ENCODE measurements around the gene NFS1.
A peak's percentile ranks its signal among the peaks of the same experiment; 100 is the strongest.
"Not testable (repeated sequence)": the region's sequence is repeated elsewhere in the genome, so short reads cannot be mapped to it uniquely, and the experiment has no call there.

The NFS1 gene

DNA sequence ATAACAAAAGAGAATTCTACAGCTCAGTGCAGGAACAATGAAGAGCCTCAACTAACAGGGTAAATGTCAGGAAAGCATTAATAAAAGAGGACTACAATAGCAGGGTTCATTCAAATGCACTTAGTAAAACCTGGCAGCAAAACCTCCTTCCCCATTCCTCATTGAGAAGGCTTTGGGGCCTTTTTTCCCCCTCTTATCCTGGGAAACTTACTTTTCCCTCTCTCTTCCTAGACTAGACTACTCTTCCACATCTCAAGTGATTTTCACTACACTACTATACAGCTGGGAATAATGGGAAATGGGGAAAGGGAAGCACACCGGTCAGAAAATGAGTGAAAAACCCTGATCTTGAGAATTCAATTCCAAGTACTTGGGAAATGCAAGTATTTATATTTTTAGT lies 10.1 kb upstream of the NFS1 start:
- DNase-seq (ENCODE audit: low spot score), result no peak

DNA sequence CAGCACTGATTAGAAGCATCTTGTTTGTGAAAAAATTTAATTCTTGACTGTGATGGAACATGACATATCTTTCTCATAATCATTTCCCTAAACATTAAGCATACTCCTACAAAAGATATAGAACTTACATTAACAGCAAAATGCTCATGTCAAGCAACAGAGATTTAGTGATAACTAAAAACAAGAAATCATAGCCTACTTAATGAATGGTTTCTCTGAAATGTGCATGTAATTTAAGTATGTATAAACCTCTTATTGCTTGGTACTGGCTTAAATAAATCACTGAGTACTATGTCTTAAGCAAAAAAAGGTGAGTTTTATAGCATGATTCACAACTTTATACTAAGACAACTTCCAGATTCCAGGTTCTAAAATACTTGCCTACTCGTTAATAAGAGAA lies 9.3 kb upstream of the NFS1 start:
- DNase-seq (ENCODE audit: low spot score), result no peak

DNA sequence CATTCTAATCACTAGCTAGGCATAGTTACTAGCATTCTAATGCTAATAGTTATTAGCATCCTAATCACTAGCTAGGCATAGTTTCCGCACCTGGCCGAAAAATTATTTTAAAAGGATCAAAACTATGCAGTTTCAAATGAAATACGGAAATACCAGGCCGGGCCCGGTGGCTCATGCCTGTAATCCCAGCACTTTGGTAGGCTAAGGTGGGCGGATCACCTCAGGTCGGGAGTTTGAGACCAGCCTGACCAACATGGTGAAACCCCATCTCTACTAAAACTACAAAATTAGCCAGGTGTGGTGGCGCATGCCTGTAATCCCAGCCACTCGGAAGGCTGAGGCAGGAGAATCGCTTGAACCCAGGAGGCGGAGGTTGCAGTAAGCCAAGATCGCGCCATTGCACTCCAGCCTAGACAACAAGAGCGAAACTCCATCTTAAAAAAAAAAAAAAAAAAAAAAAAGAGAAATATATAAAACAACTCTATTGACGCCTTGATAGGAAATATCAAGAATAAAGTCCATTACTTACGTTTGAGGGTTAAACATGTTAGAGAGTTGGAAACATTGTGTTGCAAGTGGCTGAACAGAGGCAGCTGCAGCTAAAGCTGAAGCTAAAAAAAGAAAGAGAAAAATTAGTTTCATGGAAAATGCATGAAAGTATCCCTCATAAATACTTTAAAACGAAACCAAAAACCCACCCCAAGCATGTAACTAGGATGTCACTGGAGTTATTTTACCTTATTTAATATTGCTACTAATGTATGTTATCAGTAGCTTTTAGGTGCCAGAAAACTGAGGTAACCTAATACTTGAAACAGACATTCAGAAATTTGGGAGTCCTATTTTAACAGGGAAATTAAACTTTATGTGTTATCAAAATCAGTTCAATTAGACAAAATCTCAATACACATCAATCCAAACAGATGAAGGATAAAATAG lies 7.7 kb upstream of the NFS1 start:
- DNase-seq (ENCODE audit: low spot score), result not testable (repeated sequence)

DNA sequence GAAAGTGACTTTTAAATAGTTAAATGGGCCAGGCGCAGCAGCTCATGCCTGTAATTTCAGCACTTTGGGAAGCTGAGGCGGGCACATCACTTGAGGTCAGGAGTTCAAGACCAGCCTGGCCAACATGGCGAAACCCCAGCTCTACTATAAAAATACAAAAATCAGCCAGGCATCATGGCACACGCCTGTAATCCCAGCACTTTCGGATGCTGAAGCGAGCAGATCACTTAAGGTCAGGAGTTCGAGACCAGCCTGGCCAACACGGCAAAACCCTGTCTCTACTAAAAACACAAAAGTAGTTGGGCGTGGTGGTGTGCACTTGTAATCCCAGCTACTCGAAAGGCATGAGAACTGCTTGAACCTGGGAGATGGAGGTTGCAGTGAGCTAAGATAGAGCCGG lies 6.7 kb upstream of the NFS1 start:
- peak; percentile 4 for DNase-seq (ENCODE audit: low spot score)

DNA sequence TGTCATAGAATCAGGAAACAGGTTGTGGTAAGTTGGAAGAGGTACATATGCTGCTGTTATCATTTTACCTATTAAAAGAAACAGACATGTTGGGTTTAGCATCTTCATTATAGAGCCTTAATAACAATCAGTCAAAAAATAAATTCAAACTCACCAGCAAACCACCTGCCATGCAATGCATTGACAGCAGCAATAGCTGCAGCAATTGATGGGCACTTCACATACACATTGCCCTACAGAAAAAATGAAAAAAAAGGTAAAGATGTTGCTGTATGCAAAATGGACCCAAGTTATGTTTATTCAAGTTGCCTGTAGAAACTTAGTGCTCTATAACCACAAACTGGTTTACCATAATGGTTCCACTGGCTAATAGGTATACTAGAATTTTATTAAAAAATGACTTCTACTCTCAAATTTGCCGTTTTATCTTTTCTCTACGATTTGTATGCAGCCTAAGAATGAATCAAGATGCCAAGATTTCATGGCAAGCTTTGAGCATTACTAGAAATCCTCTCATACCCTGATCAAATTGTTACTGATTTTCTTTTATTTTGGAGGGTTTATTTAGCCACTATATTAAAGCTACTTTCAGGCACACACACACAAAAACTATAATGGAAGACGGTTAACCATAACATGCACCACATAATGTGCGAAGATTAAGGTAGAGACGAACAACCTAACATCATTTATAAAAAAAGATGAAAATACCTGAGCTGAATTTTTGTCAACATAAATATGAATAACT lies 5.5 kb upstream of the NFS1 start:
- peak; percentile 6 for DNase-seq (ENCODE audit: low spot score)

DNA sequence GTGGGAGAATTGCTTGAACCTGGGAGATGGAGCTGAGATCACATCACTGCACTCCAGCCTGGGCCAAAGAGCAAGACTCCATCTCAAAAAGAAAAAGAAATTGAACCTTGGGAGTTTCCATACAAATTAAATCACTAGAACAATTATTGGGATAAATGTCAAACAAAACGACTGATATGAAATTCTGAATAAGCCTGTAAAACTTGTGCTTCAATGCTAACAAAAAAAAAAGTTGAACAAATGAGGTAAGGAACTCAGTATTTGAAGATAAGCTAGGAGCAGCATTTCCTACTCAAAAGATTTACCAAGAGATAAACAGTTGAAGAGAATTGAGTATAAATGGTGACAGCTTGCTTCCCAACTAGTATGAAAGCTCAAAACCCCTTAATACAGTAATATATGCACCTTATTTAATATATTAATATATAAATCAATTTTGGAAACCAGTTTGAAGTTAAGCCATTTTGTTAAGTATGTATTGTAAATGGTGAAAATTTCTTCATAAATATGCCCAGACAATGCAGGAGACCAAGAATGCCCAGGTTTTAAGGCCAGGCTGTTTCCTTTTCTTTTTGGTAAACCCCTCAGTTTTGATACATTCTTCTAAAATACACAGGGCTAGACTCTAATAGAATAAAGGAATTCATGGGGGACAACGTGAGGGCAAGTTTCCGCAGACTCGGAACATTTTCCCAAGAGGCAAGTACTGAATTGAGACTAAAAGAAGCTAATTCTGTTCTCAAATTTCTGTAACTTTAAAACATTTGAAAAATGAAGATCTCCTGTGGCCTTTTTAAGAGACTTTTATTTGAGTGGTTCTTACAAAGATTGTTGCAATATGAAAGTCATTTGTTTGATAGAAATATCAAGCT lies 3.9 kb upstream of the NFS1 start:
- no peak for DNase-seq (ENCODE audit: low spot score)

DNA sequence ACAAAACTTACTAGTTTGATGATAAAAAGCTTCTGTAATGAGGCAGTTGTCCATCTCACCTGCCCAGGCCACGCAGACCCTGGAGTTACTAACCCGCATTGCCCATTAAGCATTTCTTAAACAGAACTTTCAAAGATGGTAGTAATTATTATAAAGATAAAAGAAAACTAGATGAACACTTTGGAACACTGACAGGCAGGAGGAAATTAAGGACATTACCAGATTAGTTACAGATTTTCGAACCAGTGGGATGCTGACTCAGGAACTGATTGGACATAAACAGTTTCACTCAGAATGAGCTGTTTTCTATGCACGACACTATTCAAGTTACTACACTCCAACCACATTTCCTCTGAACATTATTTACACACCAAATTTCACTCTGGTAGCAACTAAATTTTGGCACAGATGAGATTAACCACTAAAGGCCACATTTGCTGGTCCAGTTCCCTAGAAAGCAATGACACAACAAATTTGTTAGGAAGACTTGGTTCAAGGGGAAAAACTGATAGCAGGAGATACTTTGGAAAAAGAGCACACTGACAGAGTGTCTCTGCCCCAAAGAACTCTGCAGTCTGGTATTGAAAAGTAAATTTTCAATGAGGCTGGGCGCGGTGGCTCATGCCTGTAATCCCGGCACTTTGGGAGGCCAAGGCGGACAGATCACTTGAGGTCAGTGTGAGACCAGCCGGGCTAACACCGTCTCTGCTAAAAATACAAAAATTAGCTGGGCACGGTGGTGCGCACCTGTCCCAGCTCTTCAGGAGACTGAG lies 3.1 kb upstream of the NFS1 start:
- DNase-seq (ENCODE audit: low spot score), result no peak

DNA sequence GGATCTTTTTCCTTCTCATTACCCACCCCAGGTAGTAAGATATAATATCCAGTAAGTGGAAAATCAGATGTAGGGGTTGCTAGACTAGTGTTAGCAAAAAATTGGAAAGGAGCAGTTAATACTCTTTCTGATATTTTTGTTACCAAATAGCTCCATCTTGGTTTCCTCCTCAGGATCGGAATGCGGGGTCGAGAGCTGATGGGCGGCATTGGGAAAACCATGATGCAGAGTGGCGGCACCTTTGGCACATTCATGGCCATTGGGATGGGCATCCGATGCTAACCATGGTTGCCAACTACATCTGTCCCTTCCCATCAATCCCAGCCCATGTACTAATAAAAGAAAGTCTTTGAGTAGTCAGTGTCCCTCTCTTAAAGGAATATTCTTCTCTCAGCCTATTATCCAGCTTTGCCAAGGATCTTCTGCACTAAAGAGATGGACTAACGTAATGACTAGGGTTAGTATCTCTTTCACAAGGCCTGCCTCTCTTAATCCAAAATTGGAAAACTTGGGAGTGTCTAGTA lies 1.5 kb upstream of the NFS1 start:
- DNase-seq (ENCODE audit: low spot score), result no peak

DNA sequence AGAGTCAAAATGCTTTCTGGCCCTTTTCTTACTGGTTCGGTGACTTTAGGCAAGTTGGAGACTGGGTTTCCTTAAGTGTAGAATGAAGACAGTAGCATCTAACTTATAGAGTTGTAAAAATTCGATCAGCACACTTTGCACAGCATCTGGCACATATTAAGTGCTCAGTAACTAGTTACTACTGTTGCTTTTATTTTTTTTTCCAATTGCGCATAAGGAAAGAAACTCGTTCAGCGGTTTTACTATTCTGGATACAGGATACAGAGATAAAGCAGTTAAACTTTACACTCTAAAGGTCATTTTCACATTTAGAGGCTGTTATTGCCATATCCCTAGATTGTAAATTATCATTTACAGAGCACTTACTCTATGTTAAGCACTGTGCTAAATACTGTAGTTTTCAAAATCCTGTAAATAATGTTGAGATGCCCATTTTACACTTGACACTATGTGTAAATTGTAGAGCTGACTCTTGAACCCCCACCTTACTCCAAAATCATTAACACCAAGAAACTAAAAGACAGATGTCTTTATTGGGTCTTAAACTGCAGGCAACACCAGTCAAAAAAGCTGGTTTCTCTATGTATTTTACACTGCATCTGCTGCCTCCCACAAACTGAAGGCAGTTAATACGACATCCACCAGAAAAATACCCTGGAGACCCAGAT lies 939 bp upstream of the NFS1 start:
- DNase-seq (ENCODE audit: low spot score), result peak; percentile 45

DNA sequence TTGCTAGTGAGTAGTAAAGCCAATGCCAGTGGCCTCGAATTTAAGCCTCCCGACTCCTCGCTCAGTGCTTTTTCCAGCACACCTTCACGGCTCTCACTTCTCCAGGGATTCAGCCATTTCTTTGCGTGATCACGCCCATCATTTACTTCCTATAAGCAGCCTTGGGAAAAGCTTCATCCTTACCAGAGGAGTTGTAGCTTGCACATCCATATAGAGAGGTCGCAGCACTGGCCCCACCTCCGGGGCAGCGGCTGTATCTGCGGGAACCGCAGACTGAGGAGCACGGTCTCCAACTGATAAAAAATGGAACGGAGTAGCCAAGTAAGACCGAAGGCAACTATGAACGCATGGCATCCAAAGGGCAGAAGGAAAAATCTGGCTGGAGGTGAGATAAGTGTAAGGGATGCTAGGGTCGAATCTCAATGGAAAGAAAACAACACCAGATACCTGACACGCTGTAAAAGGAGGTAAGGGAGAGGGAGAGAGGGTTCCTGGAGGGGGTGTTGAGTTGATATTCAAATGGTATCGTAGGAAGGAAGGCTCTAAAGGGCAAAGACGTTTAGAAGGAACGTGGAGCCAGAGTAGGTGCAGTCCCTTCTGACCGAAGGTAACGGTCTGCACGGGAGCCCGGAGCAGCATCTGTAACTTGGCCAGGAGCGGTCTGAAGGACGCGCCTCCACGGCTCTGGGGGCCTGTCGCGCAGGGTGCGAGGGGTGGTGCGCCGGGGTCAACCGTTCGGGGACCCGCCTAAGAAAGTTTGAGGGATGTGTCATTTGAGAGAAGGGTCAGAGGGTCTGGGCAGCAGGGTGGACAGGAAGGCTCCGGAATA lies 640 bp downstream of the NFS1 start:
- DNase-seq (ENCODE audit: low spot score), result peak; percentile 53

DNA sequence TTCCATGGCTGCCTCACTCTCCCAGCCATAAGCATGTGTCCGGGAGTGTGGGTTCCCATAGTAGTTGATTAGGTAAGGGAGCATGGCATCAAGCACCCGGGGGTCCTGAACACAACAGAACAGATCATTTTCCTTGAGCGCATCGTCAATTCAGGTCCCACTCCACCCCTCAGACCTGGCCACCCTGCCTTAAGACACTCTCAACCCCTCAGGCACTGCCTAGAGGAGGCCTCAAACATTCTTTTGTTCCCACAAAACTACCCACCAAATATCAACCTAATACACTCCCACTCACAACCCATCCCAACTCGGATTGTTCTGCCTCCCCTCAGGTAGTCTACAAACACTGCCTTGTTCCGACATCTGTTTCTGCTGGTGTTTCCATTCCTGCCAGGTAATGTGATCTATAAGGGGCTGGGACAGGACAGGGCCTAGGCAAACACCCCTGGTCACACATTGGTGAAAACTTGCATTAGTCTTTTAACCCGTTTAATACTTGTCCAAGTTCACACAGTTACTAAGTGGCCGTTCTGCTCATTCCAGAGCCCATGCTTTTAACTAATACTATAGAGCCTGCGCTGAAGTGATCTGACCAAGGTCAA lies 1.4 kb downstream of the NFS1 start:
- no peak for DNase-seq (ENCODE audit: low spot score)

DNA sequence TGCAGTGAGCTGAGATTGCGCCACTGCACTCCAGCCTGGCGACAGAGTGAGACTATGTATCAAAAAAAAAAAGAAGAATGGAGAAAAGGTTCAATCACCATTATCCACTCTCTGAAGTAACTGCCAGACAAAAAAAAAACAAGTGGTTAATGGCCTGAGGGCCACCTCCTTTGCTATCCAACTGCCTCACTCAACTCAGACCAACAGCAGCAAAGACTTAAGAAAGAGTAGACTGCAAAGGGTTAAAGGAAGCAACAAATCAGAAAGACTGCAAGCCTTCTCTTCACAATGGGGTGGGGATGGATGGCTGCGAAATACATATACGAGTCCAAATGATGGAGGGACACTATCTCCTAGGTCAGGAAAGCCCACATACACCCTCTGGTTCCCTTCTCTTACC lies 3.2 kb downstream of the NFS1 start:
- DNase-seq (ENCODE audit: low spot score), result no peak

DNA sequence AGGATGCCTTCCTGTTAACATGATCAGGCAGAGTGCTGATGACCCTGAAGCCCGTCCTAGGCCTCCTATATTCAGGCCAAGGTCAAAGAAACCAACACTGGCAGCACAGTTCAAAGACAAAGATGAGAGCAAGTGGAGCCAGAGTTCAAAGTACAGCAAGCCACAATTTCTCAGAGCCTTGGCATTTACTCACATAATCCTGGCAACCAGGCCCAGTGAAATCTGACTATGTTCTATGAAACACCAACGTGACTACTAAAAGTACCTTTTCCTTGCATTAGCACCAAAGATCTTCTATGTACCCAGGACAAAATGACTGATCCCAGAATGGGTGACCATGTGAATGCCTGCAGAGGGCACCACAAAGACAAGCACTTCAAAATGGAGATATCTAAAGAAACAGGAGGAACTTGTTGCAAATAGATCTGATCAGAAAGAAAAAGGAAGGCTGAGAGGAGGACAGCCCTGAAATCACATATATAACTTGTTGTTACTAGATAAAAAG lies 3.9 kb downstream of the NFS1 start:
- no peak for DNase-seq (ENCODE audit: low spot score)

DNA sequence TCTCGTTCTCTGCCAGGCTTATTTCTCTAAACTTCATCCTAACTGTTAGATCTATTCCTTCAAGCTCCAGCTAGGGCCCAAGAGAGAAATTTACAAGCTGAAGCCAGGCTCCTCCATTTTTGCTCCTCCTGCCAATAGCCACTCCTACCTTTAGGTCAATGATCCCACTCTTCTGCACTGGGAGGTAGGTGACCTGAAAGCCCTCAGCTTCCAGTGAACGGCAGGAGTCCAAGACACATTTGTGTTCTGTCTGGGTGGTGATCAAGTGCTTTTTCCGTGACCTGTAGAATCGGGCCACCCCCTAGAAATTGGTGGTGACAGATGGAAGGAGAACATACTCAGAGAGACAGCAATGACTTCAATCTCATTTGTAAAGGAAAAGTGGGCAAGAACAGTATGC lies 8.9 kb downstream of the NFS1 start:
- no peak for DNase-seq (ENCODE audit: low spot score)

DNA sequence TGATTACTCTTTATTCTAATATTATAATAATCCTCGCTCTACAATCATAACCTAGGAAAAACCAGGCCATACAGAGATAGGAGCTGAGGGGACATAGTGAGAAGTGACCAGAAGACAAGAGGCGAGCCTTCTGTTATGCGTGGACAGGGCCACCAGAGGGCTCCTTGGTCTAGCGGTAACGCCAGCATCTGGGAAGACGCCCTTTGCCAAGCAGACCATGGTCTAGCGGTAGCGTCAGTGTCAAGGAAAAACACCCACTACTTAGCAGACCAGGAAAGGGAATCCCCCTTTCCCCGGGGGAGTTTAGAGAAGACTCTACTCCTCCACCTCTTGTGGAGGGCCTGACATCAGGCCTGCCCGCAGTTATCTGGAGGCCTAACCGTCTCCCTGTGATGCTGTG lies 12.3 kb downstream of the NFS1 start:
- not testable (repeated sequence) for DNase-seq (ENCODE audit: low spot score)

DNA sequence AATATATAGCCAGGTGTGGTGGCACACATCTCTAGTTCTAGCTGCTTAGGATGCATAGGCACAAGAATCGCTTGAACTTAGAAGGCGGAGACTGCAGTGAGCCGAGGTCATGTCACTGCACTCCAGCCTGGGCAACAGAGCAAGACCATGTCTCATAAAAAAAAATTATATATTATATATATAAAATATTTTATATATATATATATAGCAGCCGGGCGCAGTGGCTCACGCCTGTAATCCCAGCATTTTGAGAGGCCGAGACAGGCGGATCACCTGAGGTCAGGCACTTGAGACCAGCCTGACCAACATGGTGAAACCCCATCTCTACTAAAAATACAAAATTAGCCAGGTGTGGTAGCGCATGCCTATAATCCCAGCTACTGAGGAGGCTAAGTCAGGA lies 13.8 kb downstream of the NFS1 start:
- not testable (repeated sequence) for DNase-seq (ENCODE audit: low spot score)

DNA sequence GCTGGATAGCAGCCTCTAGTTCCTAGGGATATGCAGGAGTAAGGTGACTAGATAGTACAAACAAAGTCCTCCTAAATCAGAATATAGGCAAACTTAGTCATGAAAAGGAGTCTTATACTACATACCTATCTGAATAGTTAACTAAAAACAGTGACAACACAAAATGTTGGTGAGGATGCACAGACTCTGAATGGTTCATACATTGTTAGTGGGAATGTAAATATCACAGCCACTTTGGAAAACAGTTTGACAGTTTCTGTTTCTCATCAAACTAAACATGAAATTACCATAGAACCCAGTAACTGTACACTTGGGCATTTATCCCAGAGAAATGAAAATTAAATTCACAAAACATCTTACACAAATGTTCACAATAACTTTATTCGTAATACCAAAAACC lies 17.2 kb downstream of the NFS1 start:
- DNase-seq (ENCODE audit: low spot score), result no peak

DNA sequence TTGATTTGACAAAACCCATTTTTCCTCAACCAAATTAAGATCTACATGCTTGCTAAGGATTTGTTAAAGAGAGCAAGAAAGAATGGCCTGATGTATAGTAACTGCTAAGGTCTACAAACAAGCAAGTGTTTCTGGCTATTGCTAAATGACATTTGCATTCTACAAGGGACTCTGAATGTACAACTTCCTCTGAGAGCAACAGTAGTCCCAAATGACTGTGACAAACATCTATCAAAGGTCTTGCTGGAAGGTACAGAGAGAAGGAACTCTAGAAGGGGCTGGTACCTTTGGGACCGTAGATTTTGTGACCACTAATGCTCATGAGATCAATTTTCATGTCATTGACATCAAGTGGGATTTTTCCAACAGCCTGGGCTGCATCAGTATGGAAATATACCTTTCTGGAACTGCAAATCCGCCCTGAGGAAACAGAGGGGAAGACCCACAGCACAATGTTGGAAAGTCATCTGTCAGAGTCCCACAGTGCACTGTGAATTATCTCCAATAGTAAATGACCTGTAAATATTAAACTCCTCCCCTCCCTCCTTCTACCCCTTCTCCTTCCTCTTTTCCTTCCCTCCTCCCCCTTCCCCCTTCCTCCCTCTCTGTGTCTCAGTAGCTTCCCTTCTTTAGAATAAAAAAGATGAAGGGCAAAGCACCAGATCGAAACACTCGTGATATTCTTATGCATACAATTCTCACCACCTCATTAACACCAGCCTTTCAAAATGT lies 18.5 kb downstream of the NFS1 start:
- DNase-seq (ENCODE audit: low spot score), result no peak

DNA sequence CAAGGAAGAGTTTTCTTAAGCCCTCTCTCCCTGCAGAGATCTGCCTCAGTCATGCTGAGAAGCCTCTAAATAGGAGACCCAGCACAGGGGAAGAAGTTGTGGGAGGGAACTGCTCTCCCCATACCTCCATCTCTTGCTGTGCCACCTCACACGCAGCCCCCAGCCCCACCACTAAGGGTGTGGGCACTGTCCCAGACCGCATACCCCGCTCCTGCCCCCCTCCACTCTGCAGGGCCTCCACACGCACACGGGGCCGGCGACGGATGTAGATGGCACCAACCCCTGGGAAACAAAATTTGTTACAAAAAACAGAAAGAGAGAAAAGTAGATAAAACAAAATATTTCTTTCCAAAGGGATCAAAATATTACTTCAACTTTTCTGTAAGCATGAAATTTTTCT lies 24.2 kb downstream of the NFS1 start:
- no peak for DNase-seq (ENCODE audit: low spot score)
